ENCODE measurements around the gene PIGT.

DNA sequence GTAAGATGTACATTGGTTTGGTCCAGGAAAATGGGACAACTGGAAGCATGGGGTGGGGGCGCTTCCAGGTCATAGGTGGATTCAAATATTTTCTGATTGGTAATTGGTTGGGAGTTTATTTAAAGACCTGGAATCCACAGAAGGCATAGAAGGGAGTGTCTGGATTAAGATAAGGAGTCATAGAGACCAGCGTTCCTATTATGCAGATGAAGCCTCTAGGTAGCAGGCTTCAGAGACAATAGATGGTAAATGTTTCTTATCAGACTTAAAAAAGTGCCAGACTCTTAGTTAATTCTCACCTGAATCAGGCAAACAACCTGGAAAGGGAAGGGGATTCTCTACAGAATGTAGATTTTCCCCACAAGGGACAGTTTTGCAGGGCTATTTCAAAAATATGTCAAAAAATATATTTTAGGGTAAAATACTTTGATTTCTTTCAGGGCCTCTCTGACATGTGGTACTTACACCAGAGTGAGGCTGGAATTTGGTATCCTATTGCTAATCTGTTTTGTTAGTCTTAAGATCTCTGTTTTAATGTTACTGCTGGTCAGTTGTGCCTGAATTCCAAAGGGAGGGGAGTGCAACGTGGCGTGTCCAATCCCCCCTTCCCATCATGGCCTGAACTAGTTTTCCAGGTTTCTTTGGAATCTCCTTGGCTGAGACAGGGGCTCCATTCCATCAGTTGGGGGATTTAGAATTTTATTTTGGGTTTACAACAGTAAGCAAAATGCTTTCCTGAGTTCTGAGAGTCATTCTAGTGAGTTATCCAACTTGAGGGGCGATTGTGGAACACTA is 25.1 kb downstream of the PIGT start:
- TF ChIP-seq, protein P1, sequence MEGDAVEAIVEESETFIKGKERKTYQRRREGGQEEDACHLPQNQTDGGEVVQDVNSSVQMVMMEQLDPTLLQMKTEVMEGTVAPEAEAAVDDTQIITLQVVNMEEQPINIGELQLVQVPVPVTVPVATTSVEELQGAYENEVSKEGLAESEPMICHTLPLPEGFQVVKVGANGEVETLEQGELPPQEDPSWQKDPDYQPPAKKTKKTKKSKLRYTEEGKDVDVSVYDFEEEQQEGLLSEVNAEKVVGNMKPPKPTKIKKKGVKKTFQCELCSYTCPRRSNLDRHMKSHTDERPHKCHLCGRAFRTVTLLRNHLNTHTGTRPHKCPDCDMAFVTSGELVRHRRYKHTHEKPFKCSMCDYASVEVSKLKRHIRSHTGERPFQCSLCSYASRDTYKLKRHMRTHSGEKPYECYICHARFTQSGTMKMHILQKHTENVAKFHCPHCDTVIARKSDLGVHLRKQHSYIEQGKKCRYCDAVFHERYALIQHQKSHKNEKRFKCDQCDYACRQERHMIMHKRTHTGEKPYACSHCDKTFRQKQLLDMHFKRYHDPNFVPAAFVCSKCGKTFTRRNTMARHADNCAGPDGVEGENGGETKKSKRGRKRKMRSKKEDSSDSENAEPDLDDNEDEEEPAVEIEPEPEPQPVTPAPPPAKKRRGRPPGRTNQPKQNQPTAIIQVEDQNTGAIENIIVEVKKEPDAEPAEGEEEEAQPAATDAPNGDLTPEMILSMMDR (IDR thresholded peaks at IDR 0.05 in 2 of 3, conservative IDR thresholded peaks at IDR 0.05 in 1 of 3; ENCODE audit: control insufficient read depth in 2 of 3, extremely low read depth in 1 of 3, insufficient read depth in 1 of 3, low read depth in 3 of 3, low read length in 3 of 3): no peak
- TF ChIP-seq, protein P2, sequence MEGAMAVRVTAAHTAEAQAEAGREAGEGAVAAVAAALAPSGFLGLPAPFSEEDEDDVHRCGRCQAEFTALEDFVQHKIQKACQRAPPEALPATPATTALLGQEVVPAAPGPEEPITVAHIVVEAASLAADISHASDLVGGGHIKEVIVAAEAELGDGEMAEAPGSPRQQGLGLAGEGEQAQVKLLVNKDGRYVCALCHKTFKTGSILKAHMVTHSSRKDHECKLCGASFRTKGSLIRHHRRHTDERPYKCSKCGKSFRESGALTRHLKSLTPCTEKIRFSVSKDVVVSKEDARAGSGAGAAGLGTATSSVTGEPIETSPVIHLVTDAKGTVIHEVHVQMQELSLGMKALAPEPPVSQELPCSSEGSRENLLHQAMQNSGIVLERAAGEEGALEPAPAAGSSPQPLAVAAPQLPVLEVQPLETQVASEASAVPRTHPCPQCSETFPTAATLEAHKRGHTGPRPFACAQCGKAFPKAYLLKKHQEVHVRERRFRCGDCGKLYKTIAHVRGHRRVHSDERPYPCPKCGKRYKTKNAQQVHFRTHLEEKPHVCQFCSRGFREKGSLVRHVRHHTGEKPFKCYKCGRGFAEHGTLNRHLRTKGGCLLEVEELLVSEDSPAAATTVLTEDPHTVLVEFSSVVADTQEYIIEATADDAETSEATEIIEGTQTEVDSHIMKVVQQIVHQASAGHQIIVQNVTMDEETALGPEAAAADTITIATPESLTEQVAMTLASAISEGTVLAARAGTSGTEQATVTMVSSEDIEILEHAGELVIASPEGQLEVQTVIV (IDR thresholded peaks at IDR 0.05; ENCODE audit: borderline replicate concordance, partially characterized antibody): no peak
- TF ChIP-seq POLR2AphosphoS5 (IDR thresholded peaks at IDR 0.05; ENCODE audit: low read length) (no peak), POLR2A (IDR thresholded peaks at IDR 0.05; ENCODE audit: low read depth, low read length) (no peak), ZZZ3 (IDR thresholded peaks at IDR 0.05; ENCODE audit: control insufficient read depth, insufficient read length, low read depth) (no peak), HDAC2 (IDR thresholded peaks at IDR 0.05) (no peak), SMC3 (IDR thresholded peaks at IDR 0.05; ENCODE audit: borderline replicate concordance, low read length) (no peak), ZNF384 (IDR thresholded peaks at IDR 0.05; ENCODE audit: borderline replicate concordance, low read depth, low read length) (no peak), EZH2 (IDR thresholded peaks at IDR 0.05; ENCODE audit: borderline replicate concordance, control insufficient read depth, low read depth, low read length) (no peak)
- TF ChIP-seq, protein P3, sequence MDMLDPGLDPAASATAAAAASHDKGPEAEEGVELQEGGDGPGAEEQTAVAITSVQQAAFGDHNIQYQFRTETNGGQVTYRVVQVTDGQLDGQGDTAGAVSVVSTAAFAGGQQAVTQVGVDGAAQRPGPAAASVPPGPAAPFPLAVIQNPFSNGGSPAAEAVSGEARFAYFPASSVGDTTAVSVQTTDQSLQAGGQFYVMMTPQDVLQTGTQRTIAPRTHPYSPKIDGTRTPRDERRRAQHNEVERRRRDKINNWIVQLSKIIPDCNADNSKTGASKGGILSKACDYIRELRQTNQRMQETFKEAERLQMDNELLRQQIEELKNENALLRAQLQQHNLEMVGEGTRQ (IDR thresholded peaks at IDR 0.05; ENCODE audit: borderline replicate concordance, low read depth, low read length): no peak
- TF ChIP-seq, protein P4, sequence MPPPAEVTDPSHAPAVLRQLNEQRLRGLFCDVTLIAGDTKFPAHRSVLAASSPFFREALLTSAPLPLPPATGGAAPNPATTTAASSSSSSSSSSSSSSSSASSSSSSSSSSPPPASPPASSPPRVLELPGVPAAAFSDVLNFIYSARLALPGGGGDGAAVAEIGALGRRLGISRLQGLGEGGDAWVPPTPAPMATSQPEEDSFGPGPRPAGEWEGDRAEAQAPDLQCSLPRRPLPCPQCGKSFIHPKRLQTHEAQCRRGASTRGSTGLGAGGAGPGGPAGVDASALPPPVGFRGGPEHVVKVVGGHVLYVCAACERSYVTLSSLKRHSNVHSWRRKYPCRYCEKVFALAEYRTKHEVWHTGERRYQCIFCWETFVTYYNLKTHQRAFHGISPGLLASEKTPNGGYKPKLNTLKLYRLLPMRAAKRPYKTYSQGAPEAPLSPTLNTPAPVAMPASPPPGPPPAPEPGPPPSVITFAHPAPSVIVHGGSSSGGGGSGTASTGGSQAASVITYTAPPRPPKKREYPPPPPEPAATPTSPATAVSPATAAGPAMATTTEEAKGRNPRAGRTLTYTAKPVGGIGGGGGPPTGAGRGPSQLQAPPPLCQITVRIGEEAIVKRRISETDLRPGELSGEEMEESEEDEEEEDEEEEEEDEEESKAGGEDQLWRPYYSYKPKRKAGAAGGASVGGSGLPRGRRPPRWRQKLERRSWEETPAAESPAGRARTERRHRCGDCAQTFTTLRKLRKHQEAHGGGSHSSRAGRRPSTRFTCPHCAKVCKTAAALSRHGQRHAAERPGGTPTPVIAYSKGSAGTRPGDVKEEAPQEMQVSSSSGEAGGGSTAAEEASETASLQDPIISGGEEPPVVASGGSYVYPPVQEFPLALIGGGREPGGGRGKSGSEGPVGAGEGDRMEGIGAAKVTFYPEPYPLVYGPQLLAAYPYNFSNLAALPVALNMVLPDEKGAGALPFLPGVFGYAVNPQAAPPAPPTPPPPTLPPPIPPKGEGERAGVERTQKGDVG (CRISPR knock-in tag; IDR thresholded peaks at IDR 0.05): no peak
- TF ChIP-seq, protein P5, sequence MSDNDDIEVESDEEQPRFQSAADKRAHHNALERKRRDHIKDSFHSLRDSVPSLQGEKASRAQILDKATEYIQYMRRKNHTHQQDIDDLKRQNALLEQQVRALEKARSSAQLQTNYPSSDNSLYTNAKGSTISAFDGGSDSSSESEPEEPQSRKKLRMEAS (IDR thresholded peaks at IDR 0.05; ENCODE audit: low read depth, low read length): no peak
